Neuronal stem cell (in vitro differentiated cells): ENCODE data around the gene LUC7L3.
"Not testable (repeated sequence)": the region's sequence is repeated elsewhere in the genome, so short reads cannot be mapped to it uniquely, and the experiment has no call there.

Source experiments
- DNase-seq: peaks from one replicate; pipeline ENCODE4 v3.0.0-alpha.2; 2013; ENCODE audit warnings: low spot score
- H2AFZ ChIP-seq: one replicate; pipeline ENCODE4 v1.6.1; 2013; ENCODE audit warnings: mild to moderate bottlenecking, low read length, inconsistent platforms
- H2AK5ac ChIP-seq: 2 replicates; pipeline ENCODE4 v1.6.1; 2013; ENCODE audit warnings: low read depth, mild to moderate bottlenecking, inconsistent platforms, low read length, moderate library complexity, mixed read lengths
- H2BK120ac ChIP-seq: 2 replicates; pipeline ENCODE4 v1.6.1; 2013; ENCODE audit warnings: low read depth, mild to moderate bottlenecking, inconsistent platforms, low read length, moderate library complexity, mixed read lengths
- H2BK12ac ChIP-seq: one replicate; pipeline ENCODE4 v1.6.1; 2013; ENCODE audit warnings: low read length, inconsistent platforms
- H2BK15ac ChIP-seq: 2 replicates; pipeline ENCODE4 v1.6.1; 2013; ENCODE audit warnings: mild to moderate bottlenecking, low read length, inconsistent platforms, mixed read lengths
- H2BK5ac ChIP-seq: one replicate; pipeline ENCODE4 v1.6.1; 2013; ENCODE audit warnings: inconsistent platforms, mild to moderate bottlenecking, low read length, moderate library complexity
- H3K14ac ChIP-seq: one replicate; pipeline ENCODE4 v1.6.1; 2013; ENCODE audit warnings: low read length, inconsistent platforms
- H3K18ac ChIP-seq: 2 replicates; pipeline ENCODE4 v1.6.1; 2013; ENCODE audit warnings: low read length, inconsistent platforms
- H3K23ac ChIP-seq: 2 replicates; pipeline ENCODE4 v1.6.1; 2013; ENCODE audit warnings: low read depth, mild to moderate bottlenecking, mixed read lengths, low read length, inconsistent platforms; ENCODE audit not compliant: poor library complexity
- H3K27ac ChIP-seq: replicated peaks from 3 replicates; pipeline ENCODE4 v1.5.1; 2013; ENCODE audit warnings: low read length, inconsistent platforms
- H3K27me3 ChIP-seq, 3 experiments: 2 replicates each; pipeline ENCODE4 v1.6.1; 2013; ENCODE audit warnings: low read length in 3 of 3, mild to moderate bottlenecking in 2 of 3, inconsistent platforms in 1 of 3, low read depth in 1 of 3, mixed read lengths in 1 of 3, moderate library complexity in 1 of 3; ENCODE audit not compliant: control insufficient read depth in 3 of 3, insufficient read depth in 3 of 3
- H3K36me3 ChIP-seq, 2 donors: replicated peaks in 1 of 2; 2 replicates each; pipeline ENCODE4 v1.6.1; 2013; ENCODE audit warnings: low read length in 2 of 2; ENCODE audit not compliant: control insufficient read depth in 2 of 2, insufficient read depth in 2 of 2
- H3K4ac ChIP-seq: 2 replicates; pipeline ENCODE4 v1.6.1; 2013; ENCODE audit warnings: inconsistent platforms, mild to moderate bottlenecking, low read length, moderate library complexity
- H3K4me1 ChIP-seq, 2 donors: 1 replicate in 1 of 2; 2 replicates in 1 of 2; pipeline ENCODE4 v1.6.1; 2013; ENCODE audit warnings: low read length in 2 of 2, low read depth in 1 of 2; ENCODE audit not compliant: control insufficient read depth in 2 of 2, insufficient read depth in 1 of 2
- H3K4me2 ChIP-seq: one replicate; pipeline ENCODE4 v1.6.1; 2013; ENCODE audit warnings: mild to moderate bottlenecking, low read length, inconsistent platforms; ENCODE audit not compliant: insufficient read depth, poor library complexity, severe bottlenecking
- H3K4me3 ChIP-seq, 2 donors: 2 replicates each; pipeline ENCODE4 v1.5.1; 2013; ENCODE audit warnings: low read length in 2 of 2, mild to moderate bottlenecking in 2 of 2, inconsistent platforms in 1 of 2, moderate library complexity in 1 of 2
- H3K79me1 ChIP-seq: one replicate; pipeline ENCODE4 v1.6.1; 2013; ENCODE audit warnings: low read depth, mild to moderate bottlenecking, inconsistent platforms, low read length, moderate library complexity
- H3K9ac ChIP-seq: one replicate; pipeline ENCODE4 v1.6.1; 2013; ENCODE audit warnings: mild to moderate bottlenecking, low read depth, low read length, inconsistent platforms; ENCODE audit not compliant: poor library complexity
- H3K9me3 ChIP-seq, 2 donors: replicated peaks in 1 of 2; 2 replicates each; pipeline versions ENCODE3 to v1.6.1; 2013; ENCODE audit warnings: low read length in 2 of 2, mild to moderate bottlenecking in 2 of 2, inconsistent platforms in 1 of 2, low read depth in 1 of 2, mixed read lengths in 1 of 2, moderate library complexity in 1 of 2; ENCODE audit not compliant: control insufficient read depth in 2 of 2, insufficient read depth in 1 of 2
- H4K8ac ChIP-seq: one replicate; pipeline ENCODE4 v1.6.1; 2013; ENCODE audit warnings: low read depth, mild to moderate bottlenecking, inconsistent platforms, low read length, moderate library complexity
- H4K91ac ChIP-seq: one replicate; pipeline ENCODE4 v1.6.1; 2013; ENCODE audit warnings: low read length, low read depth, mild to moderate bottlenecking, inconsistent platforms; ENCODE audit not compliant: poor library complexity
- WGBS, 2 donors: extraction: QIAGEN DNeasy Blood & Tissue Kit; methylation state at CpG; one replicate each; pipeline ENCODE4 v1.1.7; 2013; ENCODE audit warnings: missing lambda C conversion rate in 2 of 2, mixed read lengths in 1 of 2; ENCODE audit not compliant: insufficient read length in 2 of 2, insufficient replicate concordance in 1 of 2; ENCODE audit errors: extremely low coverage in 2 of 2; 5-methylcytosine and 5-hydroxymethylcytosine counted together

Gene LUC7L3

DNA sequence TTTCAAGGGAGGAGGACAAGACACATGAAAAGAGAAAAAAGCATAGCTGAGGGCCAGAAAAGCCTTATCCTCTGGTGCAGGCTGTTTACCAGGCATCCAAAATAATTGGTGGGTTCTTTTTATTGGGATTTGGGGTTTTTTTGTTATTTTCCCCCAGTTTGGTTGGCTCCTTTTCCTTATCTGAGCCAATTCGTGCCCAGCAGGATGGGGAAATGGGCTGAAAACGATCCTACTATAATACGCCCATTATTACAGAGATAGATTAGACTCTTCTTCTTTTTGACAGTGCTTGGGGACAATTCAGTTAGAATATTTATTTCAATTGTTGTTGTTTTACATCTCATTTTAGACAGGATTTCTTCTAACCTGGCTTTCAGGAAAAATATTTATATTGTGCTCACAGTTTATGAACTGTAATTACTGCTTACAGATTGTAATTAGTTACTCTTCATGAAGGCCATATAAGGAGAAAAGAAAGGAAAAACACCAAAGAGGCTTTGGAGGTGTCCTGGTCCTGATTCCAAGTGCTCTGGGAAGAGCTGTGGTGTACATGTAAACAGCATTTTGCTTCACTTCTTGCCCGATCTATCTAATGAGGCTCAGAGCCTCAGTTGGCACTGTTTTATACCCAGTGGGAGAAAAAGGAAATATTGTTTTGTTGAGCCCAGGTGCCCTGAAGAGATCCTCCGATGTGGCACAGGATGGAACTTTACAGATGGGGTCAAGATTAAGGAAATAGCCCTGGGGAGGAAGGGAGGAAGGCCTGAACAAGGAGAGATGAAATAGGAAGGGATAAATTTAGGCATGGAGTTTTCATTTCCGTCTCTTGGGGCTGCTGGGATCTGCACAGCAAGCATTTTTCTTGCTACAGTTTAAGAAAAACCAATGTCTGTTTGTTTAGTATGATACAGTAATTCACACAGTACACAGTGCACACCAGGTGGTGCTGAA lies 11.1 kb upstream of the LUC7L3 start:
- Histone ChIP-seq H3K4me3 (peak overlapping the region; percentile 86 to 94), H2BK12ac (no peak overlapping the region), H3K4ac (no peak overlapping the region), H3K18ac (peak overlapping the region; percentile 60), H2BK120ac (no peak overlapping the region), H3K27me3 (no peaks in the 10 kb centered on the region), H3K79me1 (no peaks in the 10 kb centered on the region), H3K9me3 (no peaks in the 10 kb centered on the region), H4K91ac (no peak overlapping the region), H2BK15ac (no peak overlapping the region), H4K8ac (no peak overlapping the region), H2BK5ac (no peak overlapping the region), H2AFZ (peak overlapping the region; percentile 94), H3K14ac (no peak overlapping the region), H2AK5ac (no peak overlapping the region), H3K27ac (peak overlapping the region; percentile 93), H3K23ac (no peak overlapping the region), H3K36me3 (peaks cover 6 to 25% of the 10 kb centered on the region in 2 donors), H3K4me1 (peaks cover 5 to 9% of the 10 kb centered on the region in 2 donors), H3K9ac (no peak overlapping the region), H3K4me2 (peak overlapping the region; percentile 81)
- no peak for DNase-seq
- no CpG with 5 or more reads among the region's 6 CpGs for WGBS, 2 donors

- not testable (repeated sequence) for DNase-seq, H3K27me3 ChIP-seq, H2BK12ac ChIP-seq, H3K79me1 ChIP-seq, H3K23ac ChIP-seq, H4K8ac ChIP-seq, H3K4ac ChIP-seq, H2BK5ac ChIP-seq, H3K4me2 ChIP-seq, H3K9ac ChIP-seq, H2AK5ac ChIP-seq, H4K91ac ChIP-seq, H3K9me3 ChIP-seq, H2BK15ac ChIP-seq, H3K4me1 ChIP-seq, H3K27ac ChIP-seq, H2BK120ac ChIP-seq, H3K14ac ChIP-seq, H3K18ac ChIP-seq
- Histone ChIP-seq H2AFZ (peak overlapping the region; percentile 94), H3K36me3 (peaks cover 3 to 18% of the 10 kb centered on the region in 2 donors), H3K4me3 (peak overlapping the region in 1 of 2 donors; percentile 86)
- WGBS, 2 donors: no CpG with 5 or more reads among the region's 4 CpGs
Measured at GRCh38 chr17:50709053-50709452, 10.3 kb upstream of the LUC7L3 start.

- Histone ChIP-seq H3K79me1 (no peaks in the 10 kb centered on the region), H3K18ac (no peak overlapping the region), H3K36me3 (peaks cover 2 to 9% of the 10 kb centered on the region in 2 donors), H3K9me3 (no peaks in the 10 kb centered on the region), H2BK120ac (no peak overlapping the region), H4K8ac (no peak overlapping the region), H3K4me3 (no peak overlapping the region), H3K23ac (no peak overlapping the region), H3K4me1 (peaks cover 5 to 9% of the 10 kb centered on the region in 2 donors), H4K91ac (no peak overlapping the region), H2BK15ac (no peak overlapping the region), H2AFZ (no peak overlapping the region), H3K9ac (no peak overlapping the region), H3K27me3 (no peaks in the 10 kb centered on the region), H2AK5ac (no peak overlapping the region), H2BK5ac (no peak overlapping the region), H3K14ac (no peak overlapping the region), H2BK12ac (no peak overlapping the region), H3K4ac (no peak overlapping the region), H3K27ac (no peak overlapping the region), H3K4me2 (no peak overlapping the region)
- no peak for DNase-seq
- WGBS, 2 donors: no CpG with 5 or more reads among the region's 2 CpGs
Measured at GRCh38 chr17:50710025-50710424, 9.4 kb upstream of the LUC7L3 start.

DNA sequence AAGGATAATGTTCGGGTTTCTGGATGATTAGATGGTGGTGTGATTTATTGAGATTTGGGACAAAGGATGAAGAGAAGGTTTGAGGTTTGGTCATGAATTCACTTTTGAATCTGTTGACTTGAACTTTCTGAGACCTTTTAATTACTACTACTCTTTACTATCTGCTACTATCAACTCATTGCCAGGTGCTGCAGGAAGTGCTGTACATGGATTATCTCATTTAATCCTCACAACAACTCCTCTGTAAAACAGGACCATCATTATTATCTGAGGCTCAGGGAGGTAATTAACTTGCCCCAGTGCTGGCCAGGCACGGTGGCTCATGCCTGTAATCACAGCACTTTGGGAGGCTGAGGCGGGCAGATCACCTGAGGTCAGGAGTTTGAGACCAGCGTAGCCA lies 8.8 kb upstream of the LUC7L3 start:
- Histone ChIP-seq H2AFZ (no peak overlapping the region), H3K79me1 (no peaks in the 10 kb centered on the region), H3K14ac (no peak overlapping the region), H3K18ac (no peak overlapping the region), H2BK12ac (no peak overlapping the region), H4K8ac (no peak overlapping the region), H3K27me3 (no peaks in the 10 kb centered on the region), H4K91ac (no peak overlapping the region), H3K23ac (no peak overlapping the region), H3K4me3 (no peak overlapping the region), H3K4ac (no peak overlapping the region), H2AK5ac (no peak overlapping the region), H3K4me2 (no peak overlapping the region), H3K9ac (no peak overlapping the region), H3K4me1 (peaks cover 5 to 9% of the 10 kb centered on the region in 2 donors), H2BK5ac (no peak overlapping the region), H3K27ac (no peak overlapping the region), H3K9me3 (no peaks in the 10 kb centered on the region), H2BK120ac (no peak overlapping the region), H3K36me3 (peaks cover 0 to 3% of the 10 kb centered on the region in 2 donors), H2BK15ac (no peak overlapping the region)
- no peak for DNase-seq
- WGBS, 2 donors: 100% methylated on average over 1 of the region's 4 CpGs; no CpG with 5 or more reads in 1 of the 2 donors
